Panc1 (cell line): ENCODE data around the gene TTF2.

Experiments used
- POLR2AphosphoS5 ChIP-seq: IDR thresholded peaks from 2 replicates; pipeline ENCODE4 v1.6.1; 2012; ENCODE audit warnings: mild to moderate bottlenecking, low read depth, low read length, moderate library complexity
- SIN3A ChIP-seq: IDR thresholded peaks from 2 replicates; pipeline ENCODE4 v1.6.1; 2012; ENCODE audit warnings: low read depth, mild to moderate bottlenecking, low read length, moderate library complexity, borderline replicate concordance; ENCODE audit not compliant: insufficient read depth
- TCF7L2 ChIP-seq: IDR thresholded peaks from 2 replicates; pipeline ENCODE4 v1.6.1; 2011; ENCODE audit warnings: mild to moderate bottlenecking, low read depth, low read length, inconsistent platforms
- TF ChIP-seq, protein P1 (sequence below): fragments of 450-650 bp; IDR thresholded peaks from 2 replicates; pipeline ENCODE4 v1.5.1; 2017; ENCODE audit warnings: mild to moderate bottlenecking
- TF ChIP-seq, protein P2 (sequence below), 2 experiments: IDR thresholded peaks; 2 replicates each; pipeline ENCODE4 v1.6.1; 2011 to 2012; ENCODE audit warnings: low read depth in 2 of 2, control low read depth in 1 of 2, low read length in 1 of 2, mild to moderate bottlenecking in 1 of 2, moderate library complexity in 1 of 2; ENCODE audit not compliant: insufficient read depth in 1 of 2

GRCh38 chr1:117026361-117026760 is 33.8 kb upstream of the TTF2 start:
- TF ChIP-seq, protein P1, sequence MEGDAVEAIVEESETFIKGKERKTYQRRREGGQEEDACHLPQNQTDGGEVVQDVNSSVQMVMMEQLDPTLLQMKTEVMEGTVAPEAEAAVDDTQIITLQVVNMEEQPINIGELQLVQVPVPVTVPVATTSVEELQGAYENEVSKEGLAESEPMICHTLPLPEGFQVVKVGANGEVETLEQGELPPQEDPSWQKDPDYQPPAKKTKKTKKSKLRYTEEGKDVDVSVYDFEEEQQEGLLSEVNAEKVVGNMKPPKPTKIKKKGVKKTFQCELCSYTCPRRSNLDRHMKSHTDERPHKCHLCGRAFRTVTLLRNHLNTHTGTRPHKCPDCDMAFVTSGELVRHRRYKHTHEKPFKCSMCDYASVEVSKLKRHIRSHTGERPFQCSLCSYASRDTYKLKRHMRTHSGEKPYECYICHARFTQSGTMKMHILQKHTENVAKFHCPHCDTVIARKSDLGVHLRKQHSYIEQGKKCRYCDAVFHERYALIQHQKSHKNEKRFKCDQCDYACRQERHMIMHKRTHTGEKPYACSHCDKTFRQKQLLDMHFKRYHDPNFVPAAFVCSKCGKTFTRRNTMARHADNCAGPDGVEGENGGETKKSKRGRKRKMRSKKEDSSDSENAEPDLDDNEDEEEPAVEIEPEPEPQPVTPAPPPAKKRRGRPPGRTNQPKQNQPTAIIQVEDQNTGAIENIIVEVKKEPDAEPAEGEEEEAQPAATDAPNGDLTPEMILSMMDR = no peak
- TF ChIP-seq TCF7L2 (no peak), POLR2AphosphoS5 (no peak), SIN3A (no peak)
- TF ChIP-seq, protein P2, sequence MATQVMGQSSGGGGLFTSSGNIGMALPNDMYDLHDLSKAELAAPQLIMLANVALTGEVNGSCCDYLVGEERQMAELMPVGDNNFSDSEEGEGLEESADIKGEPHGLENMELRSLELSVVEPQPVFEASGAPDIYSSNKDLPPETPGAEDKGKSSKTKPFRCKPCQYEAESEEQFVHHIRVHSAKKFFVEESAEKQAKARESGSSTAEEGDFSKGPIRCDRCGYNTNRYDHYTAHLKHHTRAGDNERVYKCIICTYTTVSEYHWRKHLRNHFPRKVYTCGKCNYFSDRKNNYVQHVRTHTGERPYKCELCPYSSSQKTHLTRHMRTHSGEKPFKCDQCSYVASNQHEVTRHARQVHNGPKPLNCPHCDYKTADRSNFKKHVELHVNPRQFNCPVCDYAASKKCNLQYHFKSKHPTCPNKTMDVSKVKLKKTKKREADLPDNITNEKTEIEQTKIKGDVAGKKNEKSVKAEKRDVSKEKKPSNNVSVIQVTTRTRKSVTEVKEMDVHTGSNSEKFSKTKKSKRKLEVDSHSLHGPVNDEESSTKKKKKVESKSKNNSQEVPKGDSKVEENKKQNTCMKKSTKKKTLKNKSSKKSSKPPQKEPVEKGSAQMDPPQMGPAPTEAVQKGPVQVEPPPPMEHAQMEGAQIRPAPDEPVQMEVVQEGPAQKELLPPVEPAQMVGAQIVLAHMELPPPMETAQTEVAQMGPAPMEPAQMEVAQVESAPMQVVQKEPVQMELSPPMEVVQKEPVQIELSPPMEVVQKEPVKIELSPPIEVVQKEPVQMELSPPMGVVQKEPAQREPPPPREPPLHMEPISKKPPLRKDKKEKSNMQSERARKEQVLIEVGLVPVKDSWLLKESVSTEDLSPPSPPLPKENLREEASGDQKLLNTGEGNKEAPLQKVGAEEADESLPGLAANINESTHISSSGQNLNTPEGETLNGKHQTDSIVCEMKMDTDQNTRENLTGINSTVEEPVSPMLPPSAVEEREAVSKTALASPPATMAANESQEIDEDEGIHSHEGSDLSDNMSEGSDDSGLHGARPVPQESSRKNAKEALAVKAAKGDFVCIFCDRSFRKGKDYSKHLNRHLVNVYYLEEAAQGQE (IDR thresholded peaks at IDR 0.05; ENCODE audit: insufficient read depth in 1 of 2, low read depth in 2 of 2, low read length in 1 of 2) = no peak
